ENCODE measurements around the gene TBKBP1.

The TBKBP1 gene

DNA sequence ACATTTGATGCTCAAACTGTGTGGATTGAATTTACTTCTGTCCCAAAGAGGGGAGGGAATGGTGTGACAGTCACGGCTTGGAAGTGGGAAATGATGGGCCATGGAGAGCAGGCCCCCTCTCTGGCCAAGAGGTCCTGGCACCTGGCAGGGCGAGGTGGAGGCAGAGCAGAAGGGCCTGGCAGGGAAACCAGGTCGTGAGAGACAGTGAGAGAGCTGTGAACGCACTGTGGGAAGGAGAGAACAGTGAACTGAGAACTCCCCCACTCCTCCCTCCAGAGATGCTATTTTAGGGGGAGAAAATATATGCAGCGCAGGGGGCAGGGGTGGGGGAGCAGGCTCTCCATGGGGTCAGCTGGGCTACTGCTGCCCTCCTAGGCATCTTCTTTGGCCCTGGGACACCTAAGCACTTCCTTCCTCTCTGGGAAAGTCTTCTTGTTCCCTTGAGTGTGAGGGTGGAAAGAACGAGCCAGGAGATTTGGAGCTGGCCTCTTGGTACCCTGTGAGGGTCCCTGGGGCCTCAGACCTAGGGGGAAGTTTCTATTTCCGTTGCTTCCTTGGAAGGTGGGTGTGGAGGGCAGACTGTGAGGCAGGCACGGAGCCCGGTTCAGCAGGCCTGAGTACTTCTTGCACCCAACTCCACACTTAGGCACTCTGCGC lies 21.8 kb downstream of the TBKBP1 start:
- no peak for DNase-seq

DNA sequence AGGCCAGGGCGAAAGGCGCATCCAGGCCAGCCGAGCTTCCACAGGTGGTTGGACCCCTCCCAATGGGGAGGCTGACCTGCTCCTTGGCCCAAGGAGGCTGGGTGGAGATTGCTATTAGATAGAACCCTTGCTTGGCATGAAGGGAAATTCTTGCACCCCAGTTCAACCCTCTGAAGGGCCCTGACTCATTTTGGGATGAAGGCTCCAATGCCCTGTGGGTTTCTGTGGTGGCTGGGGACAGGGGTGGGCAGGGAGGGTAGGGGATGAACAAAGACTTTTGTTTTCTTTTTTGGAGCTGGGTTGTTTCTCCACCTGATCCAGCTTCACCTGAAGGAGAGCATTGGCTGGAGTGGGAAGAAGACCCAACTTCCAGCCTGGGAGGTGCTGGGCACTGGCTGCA lies 22.4 kb downstream of the TBKBP1 start:
- DNase-seq, result no peak

DNA sequence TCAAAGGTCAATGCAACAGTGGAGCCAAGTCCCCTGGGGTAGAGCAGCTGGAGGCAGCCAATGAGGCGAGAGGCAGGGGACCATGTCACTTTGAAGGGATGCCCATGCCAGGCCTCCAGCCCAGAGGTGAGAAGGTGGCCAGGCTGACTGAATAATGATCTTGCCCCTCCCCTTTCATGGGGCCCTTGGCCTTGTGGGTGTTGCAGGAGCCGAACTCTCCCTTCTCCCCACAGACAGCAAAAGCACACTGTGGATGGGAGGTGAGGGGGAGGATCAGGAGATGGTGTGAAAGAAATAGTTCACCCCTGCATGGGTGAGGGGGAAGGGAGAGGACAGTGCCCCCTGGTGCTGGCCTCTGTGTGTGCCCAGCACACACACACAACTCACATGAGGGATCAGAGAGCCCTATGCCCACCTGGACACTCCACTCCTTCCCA lies 23.3 kb downstream of the TBKBP1 start:
- DNase-seq, result peak; percentile 29

DNA sequence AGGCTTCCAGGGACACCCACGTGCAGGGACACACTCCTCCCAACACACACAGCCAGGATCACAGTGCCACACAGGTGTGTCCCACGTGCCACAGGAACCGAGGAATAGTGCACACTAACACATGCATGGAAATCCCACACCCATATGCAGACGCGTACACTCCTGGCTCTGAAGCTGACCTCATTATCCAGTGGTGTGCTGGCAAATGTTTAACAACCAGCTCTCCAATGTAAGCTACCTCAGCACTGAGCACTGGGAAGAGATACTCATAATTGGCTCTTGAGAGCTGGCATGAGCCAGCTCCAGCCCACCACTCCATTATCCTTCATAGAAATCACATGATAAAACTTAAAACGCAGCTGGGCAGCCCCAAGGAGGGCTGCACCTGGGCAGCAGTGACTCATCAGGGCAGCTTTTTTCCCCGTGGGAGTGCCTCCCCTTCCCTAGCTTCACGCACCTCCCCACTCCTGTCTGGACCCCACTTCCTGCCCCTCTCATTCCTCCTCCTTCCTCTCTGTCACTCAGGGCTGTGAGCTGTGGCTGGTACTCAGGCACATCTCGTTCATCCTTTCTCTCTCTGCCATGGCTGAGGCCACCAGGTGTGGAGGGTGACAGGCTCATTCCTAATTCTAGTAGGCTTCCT lies 24.1 kb downstream of the TBKBP1 start:
- peak; percentile 36 for DNase-seq

DNA sequence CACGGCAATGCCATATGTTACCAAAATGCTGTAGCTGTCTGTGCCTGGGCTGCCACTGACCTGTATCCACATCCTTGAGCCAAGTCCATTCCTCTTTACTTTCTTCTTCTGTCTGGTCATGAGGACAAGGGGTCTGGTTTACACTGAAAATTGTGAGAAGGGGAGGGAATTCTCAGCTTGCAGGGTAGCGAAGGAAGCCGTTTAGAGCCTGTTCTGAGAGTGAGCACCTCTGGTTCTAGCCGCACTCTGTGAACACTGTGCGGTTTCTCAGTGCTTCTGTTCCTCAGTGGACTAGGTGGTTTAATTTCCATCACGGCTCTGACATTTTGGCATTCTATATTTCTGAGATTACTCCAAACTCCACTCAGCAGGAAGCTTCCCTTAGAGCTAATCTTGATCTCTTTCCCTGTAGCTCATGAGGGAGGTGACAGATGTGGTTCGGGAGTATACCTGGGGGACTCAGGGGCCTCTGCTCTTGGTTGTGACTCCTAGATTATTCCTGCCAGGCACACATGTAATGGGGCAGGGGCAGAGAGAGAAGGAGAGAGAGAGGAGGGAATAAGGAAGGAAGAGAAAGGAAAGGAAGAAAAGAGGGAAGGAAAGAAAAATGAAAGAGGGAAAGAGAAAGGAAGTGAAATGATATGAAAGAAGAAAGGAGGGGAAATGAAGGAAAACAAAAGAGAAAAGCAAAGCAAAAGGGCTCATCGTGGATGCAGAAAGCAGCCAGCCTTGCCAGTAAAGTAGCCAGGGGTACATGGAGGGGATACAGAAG lies 24.9 kb downstream of the TBKBP1 start:
- DNase-seq, result no peak

DNA sequence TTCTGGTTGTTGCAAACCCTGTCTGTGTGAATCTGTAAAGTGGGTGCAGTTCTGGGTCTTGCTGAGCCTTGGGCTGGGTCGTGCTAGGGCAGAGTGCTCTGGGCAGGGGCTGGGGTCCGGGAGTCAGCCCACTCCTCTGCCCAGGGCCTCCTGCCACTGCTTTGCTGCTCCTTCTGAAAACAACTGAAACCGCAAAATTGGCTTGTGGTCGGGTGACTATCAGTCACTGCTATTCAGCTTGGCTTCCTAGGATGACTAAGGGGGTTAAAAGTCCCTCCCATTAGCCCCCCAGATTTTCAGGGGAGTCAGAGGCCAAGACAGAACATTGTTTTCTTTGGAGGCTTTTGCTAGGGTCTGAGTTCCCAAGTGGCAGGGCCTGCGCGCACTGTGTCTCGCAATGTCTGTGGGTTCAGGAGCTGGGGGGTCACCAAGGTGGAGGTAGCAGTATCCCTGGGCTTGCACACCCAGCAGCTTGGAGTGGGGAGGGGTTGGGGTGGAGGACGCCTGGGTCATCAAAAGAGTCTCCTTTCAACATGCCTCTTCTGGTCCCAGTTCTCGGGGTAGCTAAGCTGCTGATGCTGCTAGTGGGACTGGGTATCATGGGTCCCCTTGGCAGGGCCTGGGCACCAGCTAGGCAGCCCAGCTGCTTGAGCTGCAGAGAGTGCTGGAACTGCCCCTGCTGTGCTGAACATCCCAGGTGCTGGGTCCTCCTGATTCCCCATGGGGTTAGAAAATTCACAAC lies 25.6 kb downstream of the TBKBP1 start:
- DNase-seq, result peak; percentile 76

DNA sequence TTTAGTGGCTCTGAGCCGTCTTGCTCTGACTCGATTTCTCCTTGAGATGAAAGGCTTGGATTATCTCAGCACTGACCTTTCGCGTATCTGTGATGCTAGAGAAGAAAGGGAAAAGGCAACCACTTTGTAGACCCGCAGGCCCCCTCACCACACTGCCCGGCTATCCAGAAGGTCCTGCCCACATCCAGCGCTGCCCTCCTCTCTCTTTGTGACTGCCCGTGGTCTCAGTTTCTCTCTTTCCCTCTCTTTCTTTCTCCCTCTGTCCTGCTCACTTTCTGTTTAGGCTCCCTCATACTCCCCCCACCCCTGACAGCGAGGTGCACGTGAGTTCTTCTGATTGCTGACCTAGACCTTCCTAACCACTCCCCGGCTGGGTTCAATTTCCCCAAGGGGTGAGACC lies 26.2 kb downstream of the TBKBP1 start:
- no peak for DNase-seq

DNA sequence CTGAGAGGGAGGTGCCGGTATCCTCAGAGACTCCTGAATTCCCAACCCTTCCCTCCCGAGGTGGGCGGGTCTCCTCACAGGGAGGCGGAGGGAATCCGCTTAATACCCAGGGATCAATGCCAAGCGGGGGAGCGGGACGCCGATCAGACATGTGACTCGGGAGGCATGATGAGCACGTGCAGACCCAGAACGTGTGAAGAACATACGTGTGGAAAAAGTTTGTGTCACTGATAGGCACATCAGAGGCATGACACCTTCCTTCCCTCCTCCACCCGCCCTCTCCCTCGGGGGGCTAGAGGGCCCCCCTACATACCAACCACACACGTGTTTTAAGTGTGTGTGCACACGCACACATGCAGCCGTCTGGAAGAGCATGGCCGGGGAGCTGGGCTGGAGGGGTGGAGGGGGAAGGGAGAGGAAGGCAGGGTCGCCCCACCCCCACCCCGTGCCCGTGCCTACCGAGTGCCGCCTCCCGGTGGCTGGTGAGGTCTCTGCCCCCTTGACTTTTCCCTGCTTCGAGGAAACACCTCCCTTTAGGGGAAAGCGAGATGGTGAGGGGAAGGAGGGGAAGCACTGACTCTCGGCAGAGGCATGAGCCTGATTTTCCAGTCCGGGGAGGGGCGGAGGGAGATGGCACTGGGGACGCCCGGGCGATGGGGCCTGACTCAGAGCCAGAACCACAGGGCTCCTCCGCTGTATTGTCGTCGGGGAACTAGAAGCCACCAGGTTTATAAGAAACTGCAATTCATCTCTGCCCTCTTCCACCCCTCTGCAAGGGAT lies 27.0 kb downstream of the TBKBP1 start:
- peak; percentile 97 for DNase-seq

DNA sequence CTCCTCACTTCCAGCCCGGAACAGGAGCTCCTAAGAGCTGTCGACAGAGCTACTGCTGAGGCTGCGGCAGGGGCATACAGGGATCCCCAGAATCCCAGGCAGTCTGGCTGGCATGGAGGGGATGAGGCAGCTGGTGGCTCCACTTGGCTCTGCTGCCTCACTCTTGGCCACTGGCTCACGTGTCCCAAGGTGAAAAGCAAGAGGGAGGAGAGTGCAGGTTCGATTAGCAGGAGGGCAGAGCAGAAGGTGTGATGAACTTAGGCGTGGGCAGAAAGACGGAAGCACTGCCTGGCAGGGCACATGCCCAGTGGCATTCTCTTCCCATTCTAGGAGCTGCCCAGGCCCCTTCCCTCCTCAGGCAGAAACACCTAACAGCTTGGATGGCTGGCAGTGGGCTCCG lies 27.8 kb downstream of the TBKBP1 start:
- no peak for DNase-seq

DNA sequence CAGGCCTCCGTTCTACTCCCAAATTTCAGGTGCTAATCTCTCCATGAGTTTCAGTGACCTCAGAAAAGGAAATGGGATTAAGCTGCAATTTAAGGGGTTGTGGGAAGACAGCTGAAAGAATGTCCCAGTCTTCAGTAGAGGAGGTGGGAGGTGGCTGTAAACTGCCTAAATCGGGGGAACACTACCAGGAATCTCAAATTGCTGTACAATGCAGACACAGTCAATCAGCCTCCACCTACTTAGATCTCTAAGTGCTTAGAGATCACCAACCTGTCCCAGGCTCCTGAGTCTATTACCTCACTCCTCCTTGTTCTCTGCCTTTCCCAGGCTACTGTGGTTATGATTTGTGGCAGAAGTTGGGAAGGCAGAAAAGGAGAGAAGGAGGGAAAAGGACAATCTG lies 30.7 kb downstream of the TBKBP1 start:
- no peak for DNase-seq

DNA sequence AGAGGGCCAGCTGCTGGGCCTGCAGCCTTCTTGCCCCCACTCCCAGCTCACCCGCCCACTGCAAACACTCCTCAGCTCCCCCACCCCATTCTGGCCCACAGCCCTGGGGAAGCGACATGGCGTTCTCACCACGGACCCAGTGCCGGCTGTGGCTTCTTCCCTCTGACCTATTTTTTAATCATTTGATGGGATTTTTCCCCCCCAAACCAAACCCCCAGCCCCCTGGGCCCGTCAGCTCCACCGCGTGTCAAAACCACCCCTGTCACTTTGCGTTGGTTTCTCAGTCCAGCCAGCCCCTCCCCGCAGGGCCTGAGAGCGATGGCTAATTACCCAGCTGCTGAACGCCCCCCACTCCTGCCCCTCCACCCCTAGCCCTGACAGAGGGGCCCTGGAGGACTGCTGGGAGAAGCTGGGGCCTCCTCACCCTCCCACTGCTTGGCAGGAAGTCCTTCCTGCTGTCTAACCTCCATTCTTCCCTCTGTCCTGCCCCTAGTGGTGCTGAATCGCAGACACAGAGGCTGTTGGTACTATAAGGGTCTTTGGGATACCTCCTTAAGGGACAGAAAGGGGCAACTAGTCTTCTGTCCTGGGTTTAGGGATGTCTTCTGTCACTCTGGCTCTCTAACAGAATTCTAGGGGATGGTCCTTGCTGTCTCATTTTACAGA lies 31.6 kb downstream of the TBKBP1 start:
- DNase-seq, result no peak

DNA sequence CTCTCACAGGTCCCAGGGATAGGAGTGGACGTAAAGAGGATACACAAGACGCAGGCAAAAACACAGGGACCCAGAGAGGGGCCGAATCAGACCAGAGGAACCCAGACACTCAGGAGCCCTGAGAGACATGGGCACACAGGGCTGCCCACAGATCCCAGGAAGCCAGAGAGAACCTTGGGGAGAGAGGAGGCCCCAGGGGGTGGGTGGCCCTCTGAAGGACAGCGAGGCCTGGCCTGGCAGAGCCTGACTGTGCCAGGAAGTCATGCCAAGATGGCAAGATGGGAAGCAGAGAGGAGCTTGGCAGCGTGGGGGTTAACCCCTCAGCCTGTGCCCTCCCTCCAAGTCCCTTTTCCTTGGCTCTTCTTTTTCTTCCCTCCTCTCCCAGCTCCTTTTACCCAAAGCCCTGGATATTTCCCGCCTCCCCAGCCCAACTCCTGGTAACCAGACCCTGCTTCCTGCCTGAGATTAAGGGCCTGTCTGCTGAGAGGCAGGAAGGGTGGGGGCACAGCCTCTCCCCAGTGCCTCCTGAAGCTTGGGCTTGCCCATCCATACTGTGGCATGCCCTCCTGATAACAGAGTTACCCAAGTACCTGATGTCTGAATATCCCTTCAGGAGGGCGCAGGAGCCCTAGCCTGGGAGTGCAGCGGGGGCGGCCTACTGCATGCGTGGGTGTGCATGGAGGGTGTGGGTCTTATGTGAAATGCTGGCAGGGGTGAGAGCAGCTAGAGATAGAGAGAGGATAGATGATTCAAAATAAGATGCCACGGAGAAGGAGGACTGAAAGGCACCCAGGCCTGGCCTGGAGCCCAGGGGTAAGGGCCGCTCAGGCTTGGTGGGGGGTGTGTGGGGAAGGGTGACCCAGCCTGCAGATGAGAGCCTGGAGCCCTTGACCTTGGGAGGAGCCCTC lies 33.1 kb downstream of the TBKBP1 start:
- no peak for DNase-seq

DNA sequence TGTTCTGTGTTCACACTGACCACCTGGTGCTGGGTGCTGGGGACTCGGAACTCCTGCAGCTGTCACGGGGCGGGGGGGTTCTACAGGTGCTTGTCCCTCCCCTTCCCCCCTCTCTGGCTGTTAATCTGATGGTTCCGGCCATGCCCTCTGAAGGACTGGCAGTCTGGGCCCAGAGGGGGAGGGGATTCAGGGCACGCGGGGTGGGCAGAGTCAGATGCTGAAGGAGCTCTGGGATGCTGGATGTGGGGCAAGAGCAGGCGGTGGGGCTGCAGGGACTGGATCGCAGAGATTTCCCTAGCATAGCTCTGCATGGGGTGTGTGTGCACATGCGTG lies 33.7 kb downstream of the TBKBP1 start:
- no peak for DNase-seq

DNA sequence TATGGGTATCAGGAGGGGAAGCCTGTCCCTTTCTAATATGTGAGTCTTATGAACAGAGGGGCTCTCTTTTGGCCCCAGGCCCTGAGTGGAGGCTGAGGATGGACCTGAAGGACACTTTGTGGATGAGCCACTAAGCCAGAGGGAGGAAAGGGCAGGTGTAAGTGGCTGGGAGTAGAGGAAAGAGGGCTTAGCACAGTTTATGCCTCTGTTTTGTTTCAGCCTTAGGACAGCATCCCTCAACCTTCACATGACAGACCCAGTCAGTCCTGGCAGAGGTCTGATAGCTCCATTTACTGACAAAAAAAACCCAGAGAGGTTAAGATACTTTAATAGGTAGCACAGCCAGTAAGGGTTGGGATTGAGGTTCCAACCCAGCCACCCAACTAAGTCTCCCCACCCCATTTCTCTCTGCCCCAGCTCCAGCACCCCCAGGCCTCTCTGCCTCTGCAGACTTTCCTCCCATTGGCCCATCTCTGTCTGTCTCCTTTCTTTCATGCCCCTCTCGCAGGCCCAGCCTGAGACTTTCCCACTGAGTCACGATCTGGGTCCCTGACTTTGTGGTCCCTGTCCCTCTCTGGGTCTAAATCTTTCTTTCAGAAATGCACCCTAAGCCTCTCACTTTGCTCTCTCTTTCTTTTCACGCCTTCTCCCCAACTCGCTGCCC lies 34.4 kb downstream of the TBKBP1 start:
- no peak for DNase-seq

DNA sequence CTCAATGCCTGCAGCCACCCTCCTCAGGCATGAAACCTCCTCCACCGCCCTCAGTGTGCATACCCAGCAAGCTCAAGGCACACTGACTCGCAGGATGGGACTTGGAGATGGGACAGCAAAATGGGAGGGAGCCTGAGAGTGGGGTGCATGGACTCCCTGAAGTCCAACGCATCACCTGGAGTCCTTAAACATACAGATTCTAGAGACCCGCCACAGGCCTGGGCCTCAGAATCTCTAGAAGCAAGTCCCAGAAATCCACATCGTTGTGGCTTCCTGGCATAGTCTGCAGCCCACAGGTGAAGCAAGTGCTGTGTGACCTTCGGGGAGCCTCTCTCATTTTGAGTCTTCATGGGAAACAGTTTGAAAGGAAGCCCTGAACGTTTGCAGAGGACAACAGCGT lies 35.5 kb downstream of the TBKBP1 start:
- no peak for DNase-seq

DNA sequence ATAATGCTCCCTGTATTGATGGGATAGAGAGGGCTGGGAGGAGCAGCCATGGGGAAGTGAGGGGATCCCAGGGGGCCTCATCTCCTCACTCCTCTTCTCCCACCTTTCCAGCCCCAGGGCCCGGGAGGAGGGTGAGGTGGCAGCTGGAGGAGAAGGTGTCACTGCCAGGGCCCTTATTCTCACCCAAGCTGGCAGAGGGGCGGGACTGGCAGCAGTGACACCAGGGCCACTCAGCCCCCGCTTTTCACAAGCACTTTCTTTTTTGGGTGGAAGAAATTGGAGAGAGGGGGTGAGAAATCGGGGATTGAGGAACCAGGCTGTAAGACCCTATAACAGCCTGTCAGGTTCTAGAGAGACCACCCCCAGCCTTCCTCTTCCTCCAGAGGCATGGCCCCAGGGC lies 36.7 kb downstream of the TBKBP1 start:
- DNase-seq, result no peak

DNA sequence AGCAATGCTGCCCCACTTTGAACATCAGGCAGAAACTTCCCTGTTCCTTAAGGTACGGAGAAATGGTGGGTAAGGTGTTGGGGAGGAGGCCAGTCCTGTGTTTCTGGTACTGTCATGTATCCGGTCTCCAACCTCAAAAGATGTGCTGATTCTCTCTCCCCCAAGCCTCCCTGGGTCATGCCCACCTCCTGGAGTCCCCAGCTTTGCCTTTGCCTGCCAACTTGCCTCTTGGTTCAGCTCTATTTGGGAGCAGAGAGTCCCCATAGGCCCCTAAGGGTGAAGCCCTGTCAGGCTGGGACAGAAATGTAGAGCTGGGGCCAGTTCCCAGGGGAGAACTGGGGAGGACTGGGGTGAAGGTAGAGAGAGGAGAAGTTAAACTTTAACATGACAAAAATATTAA lies 37.4 kb downstream of the TBKBP1 start:
- DNase-seq, result no peak

DNA sequence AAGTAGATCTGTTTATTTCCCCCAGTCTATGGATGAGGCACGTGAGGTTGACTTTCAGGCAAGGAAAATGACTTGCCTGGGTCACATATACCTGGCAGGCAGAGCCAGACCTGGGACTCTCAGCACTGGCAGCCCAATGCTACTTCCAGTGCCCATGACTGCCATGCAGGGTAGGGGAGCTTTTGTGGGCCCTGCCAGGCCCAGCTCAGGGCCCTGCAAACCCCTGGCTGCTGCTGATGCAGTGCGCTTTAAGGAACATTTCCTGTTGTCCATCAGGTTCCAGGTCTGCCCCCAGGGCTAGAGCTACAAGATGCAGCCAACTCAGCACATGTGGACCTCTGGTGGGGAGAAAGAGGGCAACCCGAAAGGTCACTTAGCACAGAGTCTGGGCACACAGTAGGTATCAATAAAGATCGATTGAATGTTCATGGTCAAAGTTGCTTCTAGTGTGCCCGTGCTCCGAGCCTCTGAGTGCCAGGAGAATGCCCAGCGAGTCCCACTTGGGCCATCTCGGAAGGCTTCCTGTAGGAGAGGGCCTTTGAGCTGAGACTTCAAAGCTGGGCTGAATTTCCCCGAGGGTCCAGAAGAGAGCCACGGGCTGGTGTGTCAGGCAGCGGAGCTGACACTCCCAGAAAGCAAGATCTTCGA lies 38.6 kb downstream of the TBKBP1 start:
- DNase-seq, result no peak

DNA sequence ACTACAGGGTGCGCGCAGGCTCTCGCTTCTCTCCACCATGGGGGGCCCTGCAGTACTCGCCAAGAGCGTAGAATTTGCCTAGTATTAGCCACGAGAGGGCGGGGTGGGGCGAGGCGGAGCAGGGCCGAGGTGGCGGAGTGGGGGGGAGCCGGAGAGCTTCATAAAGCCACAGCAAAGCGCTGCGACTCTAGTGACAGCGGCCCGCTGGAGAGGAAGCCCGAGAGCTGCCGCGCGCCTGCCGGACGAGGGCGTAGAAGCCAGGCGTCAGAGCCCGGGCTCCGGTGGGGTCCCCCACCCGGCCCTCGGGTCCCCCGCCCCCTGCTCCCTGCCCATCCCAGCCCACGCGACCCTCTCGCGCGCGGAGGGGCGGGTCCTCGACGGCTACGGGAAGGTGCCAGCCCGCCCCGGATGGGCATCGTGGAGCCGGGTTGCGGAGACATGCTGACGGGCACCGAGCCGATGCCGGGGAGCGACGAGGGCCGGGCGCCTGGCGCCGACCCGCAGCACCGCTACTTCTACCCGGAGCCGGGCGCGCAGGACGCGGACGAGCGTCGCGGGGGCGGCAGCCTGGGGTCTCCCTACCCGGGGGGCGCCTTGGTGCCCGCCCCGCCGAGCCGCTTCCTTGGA lies 39.2 kb downstream of the TBKBP1 start, which contains the start of gene TBX21:
Gene TBX21, plus strand, starts transcription at position 190 of the 627 bp plus-strand sequence. Its CDS starts 219 bp downstream, at position 409.
- DNase-seq, result peak; percentile 93

All from stimulated activated naive CD4-positive, alpha-beta T cell treated with Interleukin-2 at 50 U/mL for 16 hours (primary cell).